ENCODE measurements around the gene TNRC18.
"Not testable (repeated sequence)": the region's sequence is repeated elsewhere in the genome, so short reads cannot be mapped to it uniquely, and the experiment has no call there.

TNRC18 gene

GRCh38 chr7:5333121-5334045 lies 90.3 kb downstream of the TNRC18 start:
- no peak overlapping the region for H3K27ac Mint-ChIP-seq
- peaks cover 6% of the 10 kb centered on the region for H3K27me3 Mint-ChIP-seq (ENCODE audit: low read depth, poor library complexity)
- DNase-seq = no peak
- no peaks in the 10 kb centered on the region for H3K4me1 Mint-ChIP-seq
- no peak overlapping the region for H3K4me3 Mint-ChIP-seq
- TF ChIP-seq, protein P1, sequence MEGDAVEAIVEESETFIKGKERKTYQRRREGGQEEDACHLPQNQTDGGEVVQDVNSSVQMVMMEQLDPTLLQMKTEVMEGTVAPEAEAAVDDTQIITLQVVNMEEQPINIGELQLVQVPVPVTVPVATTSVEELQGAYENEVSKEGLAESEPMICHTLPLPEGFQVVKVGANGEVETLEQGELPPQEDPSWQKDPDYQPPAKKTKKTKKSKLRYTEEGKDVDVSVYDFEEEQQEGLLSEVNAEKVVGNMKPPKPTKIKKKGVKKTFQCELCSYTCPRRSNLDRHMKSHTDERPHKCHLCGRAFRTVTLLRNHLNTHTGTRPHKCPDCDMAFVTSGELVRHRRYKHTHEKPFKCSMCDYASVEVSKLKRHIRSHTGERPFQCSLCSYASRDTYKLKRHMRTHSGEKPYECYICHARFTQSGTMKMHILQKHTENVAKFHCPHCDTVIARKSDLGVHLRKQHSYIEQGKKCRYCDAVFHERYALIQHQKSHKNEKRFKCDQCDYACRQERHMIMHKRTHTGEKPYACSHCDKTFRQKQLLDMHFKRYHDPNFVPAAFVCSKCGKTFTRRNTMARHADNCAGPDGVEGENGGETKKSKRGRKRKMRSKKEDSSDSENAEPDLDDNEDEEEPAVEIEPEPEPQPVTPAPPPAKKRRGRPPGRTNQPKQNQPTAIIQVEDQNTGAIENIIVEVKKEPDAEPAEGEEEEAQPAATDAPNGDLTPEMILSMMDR (IDR thresholded peaks at IDR 0.05) = no peak
- H3K9me3 Mint-ChIP-seq = peaks cover 34% of the 10 kb centered on the region
- H3K36me3 Mint-ChIP-seq (ENCODE audit: low read depth) = peaks cover 81% of the 10 kb centered on the region

DNA sequence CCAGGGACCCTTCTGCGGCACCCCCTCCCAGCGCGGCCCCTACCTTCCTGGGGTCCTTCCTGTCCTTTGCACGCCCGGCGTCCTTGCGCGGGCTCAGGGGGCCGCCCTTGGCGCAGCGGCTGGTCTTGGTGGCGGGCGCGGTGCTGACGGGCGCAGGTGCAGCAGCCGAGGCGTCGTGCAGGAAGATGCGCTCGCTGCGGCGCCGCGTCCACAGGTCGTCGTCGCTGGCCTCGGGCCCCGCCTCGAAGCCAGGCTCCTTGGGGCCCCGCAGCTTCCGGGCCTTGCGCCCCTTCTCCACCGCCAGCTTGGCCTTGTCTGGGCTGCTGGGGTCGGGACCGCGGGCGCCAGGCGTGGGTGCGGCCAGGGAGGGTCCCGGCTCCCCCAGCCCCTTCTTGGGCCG lies 91.1 kb downstream of the TNRC18 start:
- Mint-ChIP-seq H3K4me1 (no peaks in the 10 kb centered on the region), H3K27me3 (ENCODE audit: low read depth, poor library complexity) (peaks cover 5% of the 10 kb centered on the region), H3K36me3 (ENCODE audit: low read depth) (peaks cover 76% of the 10 kb centered on the region), H3K9me3 (peaks cover 26% of the 10 kb centered on the region), H3K27ac (no peak overlapping the region), H3K4me3 (no peak overlapping the region)
- TF ChIP-seq, protein P1 (IDR thresholded peaks at IDR 0.05) = no peak
- DNase-seq = no peak

DNA sequence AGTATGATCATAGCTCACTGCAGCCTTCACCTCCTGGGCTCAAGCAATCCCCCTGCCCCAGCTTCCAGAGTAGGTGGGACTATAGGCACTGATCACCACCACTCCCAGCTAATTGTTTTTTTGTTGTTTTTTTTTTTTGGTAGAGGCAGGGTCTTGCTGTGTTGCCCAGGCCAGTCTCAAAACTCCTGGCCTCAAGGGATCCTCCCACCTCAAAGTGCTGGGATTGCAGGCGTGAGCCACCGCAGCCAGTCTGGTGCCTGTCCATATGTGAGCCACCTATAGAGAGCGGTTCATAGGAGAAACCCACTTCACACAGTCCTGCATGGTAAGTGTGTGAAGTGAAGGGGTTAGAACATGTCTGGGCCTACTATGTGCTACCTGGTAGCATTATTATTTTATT lies 93.3 kb downstream of the TNRC18 start:
- Mint-ChIP-seq H3K36me3 (ENCODE audit: low read depth) (peaks cover 74% of the 10 kb centered on the region), H3K27me3 (ENCODE audit: low read depth, poor library complexity) (peaks cover 2% of the 10 kb centered on the region), H3K4me3 (no peak overlapping the region), H3K27ac (no peak overlapping the region), H3K9me3 (peaks cover 4% of the 10 kb centered on the region), H3K4me1 (no peaks in the 10 kb centered on the region)
- DNase-seq = no peak
- TF ChIP-seq, protein P1 (IDR thresholded peaks at IDR 0.05) = no peak

GRCh38 chr7:5324961-5325360 lies 98.7 kb downstream of the TNRC18 start:
- H3K36me3 Mint-ChIP-seq (ENCODE audit: low read depth) = peaks cover 73% of the 10 kb centered on the region

DNA sequence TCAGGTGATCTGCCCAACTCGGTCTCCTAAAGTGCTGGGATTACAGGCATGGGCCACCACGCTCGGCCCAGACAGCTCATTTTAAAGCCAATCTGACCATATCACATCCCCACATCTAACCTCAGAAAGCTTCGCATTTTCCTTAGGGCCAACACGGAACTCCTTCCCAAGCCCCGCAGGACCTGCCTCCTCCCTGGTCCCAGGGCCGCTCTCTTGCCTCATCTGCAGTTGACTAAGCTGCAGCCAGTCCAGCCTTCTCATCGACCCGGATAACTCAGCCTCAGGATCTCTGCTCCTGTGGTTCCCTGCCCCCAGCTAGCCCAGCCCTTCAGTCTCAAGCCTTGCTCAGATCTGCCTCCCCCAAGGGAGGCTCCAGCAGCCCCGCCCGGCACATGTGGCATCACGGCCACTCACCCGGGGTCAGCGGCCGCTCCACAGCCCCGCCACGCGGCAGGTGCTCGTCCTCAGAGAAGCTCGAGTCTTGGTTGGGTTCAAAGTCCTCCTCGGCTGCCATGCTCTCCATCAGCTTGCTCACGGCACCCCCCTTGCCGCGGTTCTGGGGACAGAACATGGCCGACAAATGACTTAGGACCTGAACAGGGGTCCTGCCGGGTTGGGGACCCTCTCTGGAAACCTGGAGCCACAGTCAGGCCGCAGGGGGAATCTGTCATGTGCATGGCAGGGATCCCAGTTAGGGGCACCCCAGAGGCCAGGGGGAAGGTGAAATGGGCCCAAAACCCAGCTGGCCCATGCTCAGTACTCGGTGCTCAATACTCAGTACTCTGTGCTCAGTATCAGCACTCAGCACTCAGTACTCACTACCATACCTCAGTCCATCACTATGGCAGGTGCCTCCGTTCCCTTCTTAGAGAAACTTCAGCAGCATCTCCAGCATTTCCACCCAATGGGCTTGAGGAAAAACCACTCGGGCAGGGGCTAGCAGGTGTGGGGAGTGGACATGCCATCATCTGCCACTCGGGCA lies 99.5 kb downstream of the TNRC18 start:
- not testable (repeated sequence) for H3K27me3 Mint-ChIP-seq (ENCODE audit: low read depth, poor library complexity); DNase-seq; H3K4me3 Mint-ChIP-seq; H3K4me1 Mint-ChIP-seq
- Mint-ChIP-seq H3K36me3 (ENCODE audit: low read depth) (peaks cover 75% of the 10 kb centered on the region), H3K27ac (peak overlapping the region; percentile 92), H3K9me3 (peaks cover 15% of the 10 kb centered on the region)

More at GRCh38 chr7:5324961-5325360, 98.7 kb downstream of the TNRC18 start:
- TF ChIP-seq, protein P1 (IDR thresholded peaks at IDR 0.05) = no peak
- H3K27me3 Mint-ChIP-seq (ENCODE audit: low read depth, poor library complexity) = peaks cover 3% of the 10 kb centered on the region
- no peaks in the 10 kb centered on the region for H3K4me1 Mint-ChIP-seq
- no peak overlapping the region for H3K4me3 Mint-ChIP-seq
- peaks cover 6% of the 10 kb centered on the region for H3K9me3 Mint-ChIP-seq
- DNase-seq = no peak
- H3K27ac Mint-ChIP-seq = no peak overlapping the region

Measured in nephron progenitor cell (in vitro differentiated cells).